Activated CD4-positive, alpha-beta T cell treated with anti-CD3 and anti-CD28 coated beads, Interleukin-2, Interleukin-6, amounts not matched to agents 100 ng/mL and 50 ng/mL, durations not matched to agents 16 hours and 8 hours (primary cell): Measurements from ENCODE around the gene SLK.

Source experiments
- DNase-seq: peaks from one replicate; pipeline ENCODE4 v3.0.0-alpha.2; 2020

Gene SLK

GRCh38 chr10:104056619-104057273 lies 89.8 kb downstream of the SLK start:
- no peak for DNase-seq

- no peak for DNase-seq
Observed at GRCh38 chr10:104057717-104058116, 90.8 kb downstream of the SLK start.

- DNase-seq: no peak
Observed at GRCh38 chr10:104059364-104059763, 92.4 kb downstream of the SLK start.

GRCh38 chr10:104061196-104061595 lies 94.3 kb downstream of the SLK start:
- DNase-seq: no peak

GRCh38 chr10:104065748-104066147 lies 98.8 kb downstream of the SLK start:
- DNase-seq: no peak

- DNase-seq: no peak
Observed at GRCh38 chr10:104066945-104067344, 100.0 kb downstream of the SLK start.

- DNase-seq: no peak
Observed at GRCh38 chr10:104067525-104067924, 100.6 kb downstream of the SLK start.

GRCh38 chr10:104069613-104070012 lies 102.7 kb downstream of the SLK start:
- DNase-seq: no peak

- DNase-seq: no peak
Observed at GRCh38 chr10:104072786-104073185, 105.8 kb downstream of the SLK start.

- DNase-seq: no peak
Observed at GRCh38 chr10:104074505-104074904, 107.6 kb downstream of the SLK start.

- no peak for DNase-seq
Observed at GRCh38 chr10:104076743-104077160, 109.8 kb downstream of the SLK start.

GRCh38 chr10:104077247-104077646 lies 110.3 kb downstream of the SLK start:
- DNase-seq: no peak

GRCh38 chr10:104077663-104078151 lies 110.8 kb downstream of the SLK start:
- no peak for DNase-seq
